Stimulated activated CD4-positive, alpha-beta T cell treated with anti-CD3 and anti-CD28 coated beads, Interleukin-1b, Interleukin-23, amount 100 ng/mL, for 48 hours (primary cell): ENCODE results near the gene SDR42E1.
"Not testable (repeated sequence)": the region's sequence is repeated elsewhere in the genome, so short reads cannot be mapped to it uniquely, and the experiment has no call there.

Experiments
- DNase-seq: peaks from one replicate; pipeline ENCODE4 v3.0.0-alpha.2; 2020

Gene SDR42E1

DNA sequence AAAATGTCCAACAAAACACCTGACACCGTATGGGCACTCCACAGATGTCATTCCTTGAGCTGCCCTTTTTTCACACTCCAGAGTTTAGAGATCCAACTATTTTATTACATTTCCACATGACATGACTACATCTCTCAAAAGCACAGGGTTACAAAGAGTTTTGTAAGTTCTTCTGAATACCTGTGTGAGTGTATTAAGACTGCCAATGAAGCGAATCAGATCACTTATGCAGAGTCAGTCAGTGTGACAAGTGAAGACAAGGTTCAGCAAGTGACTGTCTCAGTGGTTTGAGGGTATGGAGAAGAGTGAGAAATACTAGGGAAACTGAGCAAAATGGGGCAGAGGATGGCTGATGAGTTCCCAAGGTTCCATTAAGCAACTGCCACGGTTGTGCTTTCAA is 8.4 kb downstream of the SDR42E1 start:
- no peak for DNase-seq

DNA sequence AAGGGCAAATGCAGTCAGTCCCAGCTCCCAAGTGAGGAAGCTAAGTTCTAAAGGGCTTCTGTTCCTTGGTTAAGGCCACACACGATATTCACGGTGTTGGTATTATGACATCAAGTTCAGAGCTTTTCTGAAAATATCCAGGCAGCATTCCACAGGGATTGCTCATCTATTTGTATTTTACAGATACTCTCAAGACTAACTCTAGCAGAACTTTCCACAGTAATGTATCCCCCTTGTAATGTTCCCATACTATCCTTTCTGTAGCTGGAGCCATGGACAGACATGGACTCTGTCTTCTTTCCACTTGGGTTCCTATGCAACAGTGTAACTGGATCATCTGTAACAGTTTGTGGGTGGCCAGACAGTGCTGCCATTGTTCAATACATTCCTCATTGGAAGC is 13.5 kb downstream of the SDR42E1 start:
- DNase-seq = no peak

DNA sequence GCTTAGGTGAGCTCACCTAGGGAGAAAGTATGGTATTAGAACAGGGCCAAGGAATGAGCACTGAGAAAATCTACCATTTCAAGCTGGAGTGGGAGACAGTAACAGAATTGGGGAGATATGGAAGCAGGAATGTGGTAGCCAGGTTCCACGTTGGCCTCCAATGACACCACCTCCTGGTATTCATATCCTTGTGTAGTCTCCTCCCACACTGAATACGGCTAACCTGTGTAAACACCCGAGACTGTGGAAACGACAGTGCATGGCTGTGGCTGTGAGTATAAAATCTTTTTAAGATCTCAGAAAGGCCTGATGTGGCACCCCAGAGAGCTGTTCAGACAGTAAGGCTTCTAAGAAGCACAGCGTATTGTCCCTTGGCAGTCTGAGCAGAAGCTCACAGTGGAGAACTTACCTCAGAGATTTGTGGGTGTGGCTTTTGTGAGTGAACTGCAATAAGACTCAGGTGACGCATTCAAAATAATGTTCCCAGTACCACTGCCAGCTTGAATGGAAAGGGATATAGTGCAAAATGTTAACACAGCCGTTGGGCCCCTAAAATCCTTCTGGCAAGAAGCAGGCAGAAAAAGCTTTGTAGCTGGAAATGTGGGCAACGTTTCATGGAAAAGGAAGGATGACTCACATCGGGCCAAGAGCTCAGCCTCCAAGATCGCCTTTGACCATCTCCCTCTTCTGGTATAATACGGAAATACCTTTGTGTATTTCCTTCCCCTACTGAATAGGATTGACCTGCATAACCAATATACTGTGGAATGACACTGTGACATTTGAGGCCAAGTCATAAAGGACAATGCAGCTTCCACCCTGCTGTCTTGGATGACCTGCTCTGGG is 14.4 kb downstream of the SDR42E1 start:
- no peak for DNase-seq

DNA sequence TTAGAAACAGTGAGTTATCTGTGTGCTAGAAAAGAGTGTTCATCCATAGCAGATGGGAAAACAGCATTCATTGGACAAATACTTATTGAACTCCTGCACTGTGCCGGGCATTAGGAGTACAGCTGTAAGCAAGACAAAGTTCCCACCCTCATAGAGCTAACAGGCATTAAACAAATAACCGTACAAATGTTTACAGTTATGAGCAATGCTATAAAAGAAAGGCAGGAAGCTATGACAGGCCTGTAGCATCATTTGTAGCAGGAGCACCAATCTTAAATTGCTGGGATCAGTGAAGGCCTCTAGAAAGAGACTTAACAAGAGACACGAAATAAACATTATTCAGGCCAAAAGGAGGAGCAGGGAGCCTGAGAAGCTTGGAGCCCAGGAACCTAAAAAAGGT is 15.6 kb downstream of the SDR42E1 start:
- no peak for DNase-seq

DNA sequence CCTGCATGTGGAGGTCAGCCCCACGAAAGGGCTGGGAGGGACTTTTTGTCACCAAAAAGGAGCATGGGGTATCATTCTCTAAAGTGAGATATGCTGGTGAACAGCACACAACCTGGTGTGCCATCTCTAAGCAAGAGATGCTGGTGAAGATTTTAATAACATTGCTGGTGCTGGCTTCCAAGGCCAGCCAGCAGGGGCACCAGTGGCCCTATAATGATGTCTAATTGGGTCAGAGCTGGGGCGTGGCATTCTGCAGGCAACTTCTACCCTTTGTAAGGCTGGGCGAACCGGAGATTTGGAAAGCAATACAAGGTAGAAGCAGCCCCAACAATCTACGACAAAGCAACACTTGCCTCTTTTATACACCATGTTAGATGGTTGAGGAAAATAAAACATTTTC is 16.8 kb downstream of the SDR42E1 start:
- DNase-seq = no peak

DNA sequence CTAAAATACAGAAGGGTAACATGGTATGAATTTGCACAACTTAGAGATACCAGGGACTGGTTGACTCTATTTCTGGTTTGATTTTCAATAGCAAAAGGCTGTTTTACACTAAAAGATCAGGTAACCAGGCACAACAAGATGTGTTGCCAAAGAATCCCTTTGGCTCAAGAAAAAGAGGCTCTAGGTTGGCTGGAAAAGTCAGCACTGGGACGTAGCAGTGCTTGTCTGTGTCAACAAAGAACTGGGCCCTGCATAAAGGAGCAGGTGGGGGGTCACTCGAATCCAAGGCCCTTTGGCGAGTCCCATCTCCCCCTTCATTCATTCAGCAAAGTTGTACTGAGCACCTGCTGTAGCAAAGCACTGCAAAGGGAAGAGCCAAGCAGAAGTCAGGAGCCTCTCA is 18.4 kb downstream of the SDR42E1 start:
- no peak for DNase-seq

DNA sequence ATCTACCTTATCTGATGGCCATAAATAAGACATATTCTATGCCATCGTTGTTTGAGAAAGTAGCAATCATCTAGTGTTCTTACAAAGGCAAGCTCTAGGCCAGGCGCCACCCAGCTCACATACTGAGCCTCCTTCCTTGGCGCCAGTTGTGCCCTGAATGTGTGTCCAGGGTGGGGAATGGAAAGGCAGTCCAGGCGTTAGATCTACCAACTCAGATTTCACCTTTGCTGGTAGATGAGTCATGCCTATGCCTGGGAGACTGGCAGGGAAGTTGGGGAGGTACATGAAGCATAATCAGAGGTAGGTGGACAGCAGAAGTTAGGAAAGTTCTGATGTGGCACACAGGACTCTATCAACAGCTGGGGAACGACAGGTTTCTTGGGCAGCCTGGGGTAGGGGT is 23.6 kb downstream of the SDR42E1 start:
- DNase-seq = no peak

DNA sequence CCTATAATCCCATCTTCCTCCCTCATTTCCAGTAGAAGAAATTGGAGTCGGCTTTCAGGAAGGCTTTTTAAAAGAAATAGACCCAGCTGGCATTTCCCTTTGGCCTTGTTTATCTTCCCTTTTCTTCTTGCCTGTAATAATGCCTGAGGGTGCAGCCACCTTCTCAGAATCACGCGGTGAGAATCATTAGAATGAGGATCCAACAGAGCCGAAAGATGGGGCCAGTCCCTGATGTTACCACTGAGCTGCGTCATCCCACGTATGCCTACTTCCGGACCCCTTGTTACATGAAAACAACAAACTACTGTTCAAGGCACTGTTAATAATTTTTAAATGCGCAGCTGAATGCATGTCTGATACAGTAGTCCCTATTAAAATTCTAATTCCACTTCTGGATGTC is 24.1 kb downstream of the SDR42E1 start:
- no peak for DNase-seq

DNA sequence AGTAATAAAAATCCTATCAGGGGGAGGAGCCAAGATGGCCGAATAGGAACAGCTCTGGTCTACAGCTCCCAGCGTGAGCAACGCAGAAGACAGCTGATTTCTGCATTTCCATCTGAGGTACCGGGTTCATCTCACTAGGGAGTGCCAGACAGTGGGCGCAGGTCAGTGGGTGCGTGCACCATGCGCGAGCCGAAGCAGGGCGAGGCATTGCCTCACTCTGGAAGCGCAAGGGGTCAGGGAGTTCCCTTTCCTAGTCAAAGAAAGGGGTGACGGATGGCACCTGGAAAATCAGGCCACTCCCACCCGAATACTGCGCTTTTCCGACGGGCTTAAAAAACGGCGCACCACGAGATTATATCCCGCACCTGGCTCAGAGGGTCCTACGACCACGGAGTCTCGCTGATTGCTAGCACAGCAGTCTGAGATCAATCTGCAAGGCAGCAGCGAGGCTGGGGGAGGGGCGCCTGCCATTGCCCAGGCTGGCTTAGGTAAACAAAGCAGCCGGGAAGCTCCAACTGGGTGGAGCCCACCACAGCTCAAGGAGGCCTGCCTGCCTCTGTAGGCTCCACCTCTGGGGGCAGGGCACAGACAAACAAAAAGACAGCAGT is 33.8 kb downstream of the SDR42E1 start:
- not testable (repeated sequence) for DNase-seq

DNA sequence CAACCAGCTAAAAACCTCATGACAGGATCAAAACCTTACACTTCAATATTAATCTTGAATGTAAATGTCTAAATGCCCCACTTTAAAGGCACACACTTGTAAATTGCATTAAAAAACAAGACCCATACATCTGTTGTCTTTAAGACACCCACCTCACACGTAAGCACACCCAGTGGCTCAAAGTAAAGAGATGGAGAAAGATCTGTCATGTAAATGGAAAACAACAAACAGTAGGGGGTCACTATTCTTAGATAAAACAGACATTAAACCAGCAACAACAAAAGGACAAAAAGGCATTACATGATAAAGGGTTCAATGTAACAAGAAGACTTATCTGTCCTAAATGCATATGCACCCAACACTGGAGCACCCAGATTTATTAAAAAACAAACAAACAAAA is 35.6 kb downstream of the SDR42E1 start:
- no peak for DNase-seq

DNA sequence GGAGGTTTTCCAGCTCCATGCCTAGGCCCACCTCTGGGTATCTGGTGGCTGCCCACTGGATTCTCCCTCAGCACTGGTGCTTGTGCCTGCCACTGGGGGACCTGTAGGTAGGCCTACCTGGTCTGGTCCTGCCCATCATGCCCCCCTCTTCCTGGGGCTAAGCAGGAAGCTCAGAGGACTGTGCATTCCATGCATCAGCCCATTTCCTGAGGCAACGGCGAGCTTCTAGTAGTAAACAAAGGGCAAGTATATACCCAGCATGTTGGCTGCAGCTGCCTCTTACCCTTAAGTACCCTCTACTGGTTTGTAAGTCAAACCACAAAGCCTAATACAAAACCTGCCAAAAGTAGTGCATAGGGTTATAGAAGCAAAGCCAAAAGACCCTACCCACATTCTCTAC is 37.5 kb downstream of the SDR42E1 start:
- DNase-seq = no peak

DNA sequence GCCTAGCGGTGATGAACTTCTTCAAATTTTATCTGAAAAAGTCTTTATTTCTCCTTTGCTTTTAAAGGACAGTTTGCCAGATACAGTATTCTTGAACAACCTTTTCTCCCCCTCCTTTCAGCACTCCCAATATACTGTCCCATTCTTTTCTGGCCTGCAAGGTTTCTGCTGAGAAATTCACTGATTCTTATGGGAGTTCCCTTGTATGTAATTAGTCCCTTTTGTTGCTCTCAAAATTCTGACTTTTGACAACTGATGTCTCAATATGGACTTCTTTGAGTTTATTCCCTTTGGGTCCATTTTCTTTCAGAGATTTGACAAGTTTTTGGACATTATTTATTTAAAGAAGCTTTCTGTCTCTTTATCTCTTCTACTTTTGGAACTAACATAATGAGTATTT is 39.4 kb downstream of the SDR42E1 start:
- no peak for DNase-seq

DNA sequence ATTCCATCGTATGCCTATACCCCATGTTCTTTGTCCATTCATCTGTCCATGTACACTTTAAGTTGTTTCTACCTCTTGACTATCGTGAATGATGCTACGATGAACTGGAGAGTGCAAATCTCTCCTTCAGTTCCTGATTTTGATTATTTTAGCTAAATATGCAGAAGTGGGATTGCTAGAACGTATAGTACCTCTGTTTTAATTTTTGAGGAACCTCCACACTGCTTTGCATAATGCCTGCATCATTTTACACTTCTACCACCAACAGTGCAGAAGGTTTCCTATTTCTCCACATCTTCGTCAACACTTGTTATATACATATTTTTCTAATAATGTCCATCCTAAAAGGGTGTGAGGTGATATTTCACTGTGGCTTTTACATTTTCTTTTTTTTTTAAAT is 43.9 kb downstream of the SDR42E1 start:
- no peak for DNase-seq

DNA sequence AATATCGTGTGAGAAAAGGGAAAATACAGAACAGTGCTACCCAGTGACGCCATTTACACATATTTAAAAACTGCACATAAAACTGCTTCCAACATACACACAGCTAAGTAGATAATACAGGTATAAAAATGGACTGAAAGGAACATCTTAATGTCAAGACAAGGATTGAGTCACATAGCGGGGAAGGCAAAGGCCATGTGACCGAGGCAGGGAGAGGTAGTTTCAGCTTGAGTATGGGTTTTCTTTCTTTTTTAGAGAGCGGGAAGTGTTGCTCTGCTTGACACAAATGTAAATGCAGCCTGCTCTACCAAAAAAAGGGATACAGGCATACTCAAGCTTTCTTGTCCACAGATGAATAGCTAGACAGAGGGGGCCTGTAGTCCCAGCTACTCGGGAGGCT is 46.5 kb downstream of the SDR42E1 start:
- DNase-seq = no peak

DNA sequence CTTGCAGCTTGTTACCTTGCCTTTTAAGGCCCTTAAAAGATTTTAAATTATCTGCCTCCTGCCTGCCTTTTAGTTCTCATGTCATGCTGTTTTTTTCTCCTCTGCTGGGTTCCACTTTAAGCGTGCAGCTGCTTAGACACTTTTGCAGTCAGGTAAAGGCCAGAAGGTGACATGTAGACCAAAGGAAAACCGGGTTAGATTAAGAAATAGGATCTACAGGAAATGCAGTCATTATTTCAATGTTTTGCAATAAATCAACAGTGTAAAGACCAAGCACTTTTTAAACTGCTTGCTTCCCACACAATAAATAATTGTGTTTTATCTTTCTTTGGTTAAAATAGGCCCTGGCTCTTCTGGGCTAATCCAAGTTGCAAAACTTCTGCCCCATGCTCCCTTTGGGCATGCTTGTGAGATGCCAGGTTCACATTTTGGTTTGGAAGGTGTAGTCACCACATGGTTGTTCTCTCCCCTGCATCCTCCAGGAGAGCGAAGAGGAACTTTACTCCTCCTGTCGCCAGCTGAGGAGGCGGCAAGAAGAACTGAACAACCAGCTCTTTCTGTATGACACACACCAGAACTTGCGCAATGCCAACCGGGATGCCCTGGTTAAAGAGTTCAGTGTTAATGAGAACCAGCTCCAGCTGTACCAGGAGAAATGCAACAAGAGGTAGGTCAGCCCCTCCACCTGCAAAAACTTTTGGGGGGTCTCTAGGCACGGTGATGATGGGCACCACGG is 54.9 kb downstream of the SDR42E1 start:
- DNase-seq = no peak

DNA sequence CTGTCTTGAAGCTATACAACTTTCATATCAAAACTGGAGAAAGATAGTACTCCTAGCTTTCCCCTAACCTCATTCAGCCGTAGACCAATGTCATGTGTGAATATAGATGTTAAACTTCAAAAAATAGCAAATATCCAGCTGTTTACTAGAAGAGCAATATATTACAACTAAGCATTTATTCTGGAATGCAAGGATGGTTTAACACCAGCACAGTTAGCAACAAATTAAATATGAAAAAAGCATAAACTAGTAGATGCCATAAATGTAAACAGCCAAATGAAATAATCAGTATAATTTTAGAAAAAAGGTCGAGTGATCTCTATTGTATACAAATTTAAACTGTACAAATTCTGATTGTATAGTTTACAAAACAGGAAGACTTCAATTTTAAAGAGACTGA is 59.7 kb downstream of the SDR42E1 start:
- no peak for DNase-seq

DNA sequence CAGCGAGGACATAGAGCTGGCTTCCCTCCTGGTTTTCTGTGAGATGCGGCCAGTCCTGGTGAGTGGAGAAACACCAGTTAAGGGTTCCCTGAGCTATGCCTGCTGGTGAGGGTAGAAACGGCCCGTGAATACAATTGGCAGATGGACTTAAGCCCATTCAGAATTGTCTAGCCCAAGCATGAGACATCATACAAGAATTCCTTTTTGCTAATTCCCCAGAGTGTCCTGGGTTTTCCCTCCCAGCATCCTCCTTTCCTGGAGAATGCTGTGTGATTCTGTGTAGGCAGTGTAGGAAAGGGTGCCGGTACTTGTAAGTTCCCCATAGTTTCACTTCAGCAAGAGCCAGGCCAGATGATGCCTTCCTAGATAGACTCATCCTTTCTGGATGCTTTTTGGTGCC is 65.1 kb downstream of the SDR42E1 start:
- no peak for DNase-seq

DNA sequence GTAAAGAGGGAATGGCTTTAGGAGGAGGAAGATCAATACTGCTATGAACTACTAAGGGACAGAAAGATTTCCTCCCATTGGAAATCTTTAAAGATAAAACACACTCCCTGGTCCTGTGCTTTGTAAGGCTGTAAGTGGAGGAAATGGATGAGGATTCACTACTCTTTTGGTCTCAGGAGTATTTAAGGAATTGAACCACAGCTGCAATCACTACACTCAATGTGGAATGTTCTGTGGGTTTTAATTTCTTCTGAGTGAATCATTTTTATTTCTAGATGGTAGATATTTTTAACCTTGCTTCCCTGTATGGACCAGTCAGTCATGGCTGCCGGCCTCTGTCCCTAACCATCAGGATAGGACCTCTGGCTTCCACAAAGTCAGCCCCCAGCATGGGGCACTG is 65.6 kb downstream of the SDR42E1 start:
- no peak for DNase-seq

DNA sequence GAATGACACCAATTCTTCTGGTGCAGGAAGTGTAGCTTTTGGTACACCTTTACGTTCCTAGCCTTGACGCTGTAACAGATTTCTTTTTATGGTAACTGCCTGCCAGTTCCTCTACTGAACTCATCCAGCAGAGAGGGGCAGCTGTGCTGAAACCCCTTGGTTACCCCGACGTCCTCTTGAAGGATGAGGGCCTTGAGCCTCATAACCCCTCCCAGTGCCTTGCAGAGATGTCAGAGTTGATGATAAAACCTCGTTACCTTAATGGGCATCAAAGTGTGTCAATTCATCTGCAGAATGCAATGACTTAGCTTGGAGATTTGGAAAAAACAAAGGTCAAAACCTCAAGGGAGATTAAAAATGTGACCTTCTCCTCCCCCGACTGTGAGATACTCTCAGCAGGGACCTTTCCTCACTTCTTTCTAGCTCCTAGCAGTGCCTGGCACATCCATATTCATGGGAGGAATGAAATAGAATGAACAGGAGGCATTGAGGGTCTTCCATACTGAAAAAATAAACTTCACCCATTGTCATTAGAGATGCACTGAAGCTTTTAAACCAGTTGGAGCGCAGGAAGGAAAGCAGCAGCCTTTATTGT is 69.2 kb downstream of the SDR42E1 start:
- no peak for DNase-seq

DNA sequence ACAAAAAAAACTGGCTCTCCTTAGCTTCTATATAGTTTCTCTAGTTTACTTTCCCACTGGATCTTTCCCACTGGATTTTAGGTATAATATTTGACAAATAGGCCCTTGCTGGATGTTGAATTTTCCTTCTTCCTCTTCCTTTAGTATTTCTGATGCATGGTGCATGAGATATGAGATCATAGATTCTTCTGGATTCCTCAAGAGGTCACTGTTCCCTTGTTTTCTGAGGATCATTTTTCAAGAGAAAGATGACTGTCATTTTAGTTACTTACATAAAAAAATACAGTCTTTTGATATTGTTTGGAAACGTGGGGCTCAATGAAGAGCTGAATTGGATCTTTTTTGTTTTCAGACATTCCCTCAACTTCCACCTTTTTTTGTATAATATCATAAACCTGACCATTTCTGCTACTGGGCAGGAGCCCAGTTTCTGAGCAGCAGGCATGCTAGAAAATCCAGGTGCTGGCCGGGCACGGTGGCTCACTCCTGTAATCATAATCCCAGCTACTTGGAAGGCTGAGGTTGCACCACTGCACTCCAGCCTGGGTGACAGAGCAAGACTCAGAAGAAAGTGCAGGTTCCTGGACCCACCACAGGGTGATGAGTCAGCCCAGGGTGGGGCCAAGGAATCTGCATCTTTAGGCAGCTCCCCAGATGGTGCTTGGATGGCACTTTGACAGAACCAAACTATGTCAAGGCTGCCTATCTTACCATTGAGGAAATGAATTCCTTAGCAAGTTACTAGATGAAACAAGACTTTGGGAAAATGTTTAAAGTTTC is 70.3 kb downstream of the SDR42E1 start:
- DNase-seq = no peak

DNA sequence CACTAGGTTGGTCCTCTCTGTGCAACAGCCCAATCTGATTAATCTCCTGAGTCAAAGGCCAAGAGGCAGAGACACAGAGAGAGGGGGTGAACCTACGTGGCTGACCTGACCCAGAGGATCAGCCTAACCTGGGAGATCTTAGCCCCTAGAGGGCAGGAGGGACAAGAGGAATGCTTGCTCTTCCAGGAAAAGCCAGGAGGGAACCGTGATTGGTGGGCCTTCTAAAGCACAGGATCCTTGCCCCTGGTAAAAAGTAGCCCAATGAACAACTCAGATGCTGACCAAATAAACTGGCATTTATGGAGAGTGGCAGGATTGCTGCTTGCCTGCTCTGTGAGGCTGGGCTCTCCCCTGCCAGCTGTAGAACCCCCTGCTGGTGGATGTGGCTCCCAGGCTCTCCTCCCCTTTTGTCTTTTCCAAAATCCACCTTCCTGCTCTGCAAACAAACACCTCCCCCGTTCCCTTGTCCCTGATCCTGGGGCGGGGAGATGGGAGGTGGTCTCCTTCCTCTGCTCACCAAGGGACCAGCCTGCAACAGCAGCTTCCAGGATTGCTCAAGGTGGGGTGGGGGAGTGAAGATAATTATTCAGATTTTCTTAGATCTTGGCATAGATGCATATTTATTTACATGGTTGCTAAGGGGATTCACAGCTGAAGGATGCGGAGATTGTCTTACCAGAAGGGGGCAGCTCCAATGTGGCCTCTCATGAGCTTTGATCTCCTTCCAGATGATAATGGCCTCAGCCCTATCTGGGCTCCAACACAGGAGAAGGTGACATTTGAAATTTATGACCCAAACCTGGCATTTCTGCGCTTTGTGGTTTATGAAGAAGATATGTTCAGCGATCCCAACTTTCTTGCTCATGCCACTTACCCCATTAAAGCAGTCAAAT is 71.9 kb downstream of the SDR42E1 start:
- DNase-seq = no peak
